Stimulated activated CD4-positive, alpha-beta T cell treated with anti-CD3 and anti-CD28 coated beads, Interleukin-4, amount 100 ng/mL, for 4 hours (primary cell): ENCODE measurements around the gene SSRP1.

ENCODE experiments used
- DNase-seq, 2 experiments: peaks; one replicate each; pipeline ENCODE4 v3.0.0-alpha.2; 2020

SSRP1 gene

DNA sequence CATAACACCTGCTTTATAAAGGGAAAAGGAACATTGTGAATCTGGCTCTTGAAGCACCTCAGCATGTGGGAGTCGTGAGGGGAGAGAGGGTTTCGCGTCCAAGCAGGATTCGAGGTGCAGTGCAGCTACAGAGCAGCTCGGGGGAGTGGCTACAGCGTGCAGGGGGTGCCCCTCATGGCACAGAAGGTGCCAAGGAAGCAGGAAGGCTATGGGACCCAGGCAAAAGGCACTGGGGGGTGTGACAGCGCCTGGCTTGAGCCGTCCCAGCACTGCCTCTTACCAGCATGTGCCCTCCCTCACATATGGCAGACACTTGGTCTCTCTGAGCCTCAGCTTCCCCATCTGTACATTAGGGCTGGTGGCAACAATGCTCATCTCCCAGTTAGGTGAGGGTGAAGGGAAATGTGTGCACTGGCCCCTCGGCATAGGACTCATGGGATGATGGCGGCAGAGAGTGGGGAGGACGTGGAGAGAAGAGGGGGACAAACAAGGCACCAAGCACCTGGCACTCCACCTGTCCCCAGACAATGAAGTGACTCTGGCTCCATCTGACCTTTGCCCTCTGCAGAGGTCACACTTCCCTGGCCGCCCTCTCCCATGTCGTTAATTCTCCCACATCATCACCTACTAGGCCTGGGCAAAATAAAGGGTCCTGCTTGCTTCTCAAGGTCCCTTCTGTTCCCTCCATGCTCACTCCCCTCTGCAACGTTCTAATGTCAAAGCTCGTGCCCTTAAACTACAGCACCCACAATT lies 21.3 kb downstream of the SSRP1 start:
- DNase-seq, result no peak

DNA sequence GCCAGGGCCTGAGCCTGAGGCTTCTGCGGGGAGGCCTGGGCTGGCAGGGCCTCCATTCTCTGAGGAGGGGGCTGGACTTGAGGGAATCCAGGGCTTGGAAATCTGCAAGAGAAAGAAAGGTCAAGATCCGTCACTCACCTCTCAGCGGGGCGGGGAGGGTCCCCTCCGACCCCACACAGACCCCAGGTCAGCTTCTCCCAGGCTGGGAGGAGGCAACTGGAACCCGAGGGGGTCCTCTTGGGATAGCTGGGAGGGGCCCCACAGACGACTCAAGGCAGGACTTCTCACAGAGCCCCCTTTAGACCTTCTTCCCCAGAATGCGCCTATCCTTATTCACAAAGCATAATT lies 21.9 kb downstream of the SSRP1 start:
- DNase-seq, result no peak

GRCh38 chr11:57313071-57313787 lies 22.5 kb downstream of the SSRP1 start:
- no peak for DNase-seq

DNA sequence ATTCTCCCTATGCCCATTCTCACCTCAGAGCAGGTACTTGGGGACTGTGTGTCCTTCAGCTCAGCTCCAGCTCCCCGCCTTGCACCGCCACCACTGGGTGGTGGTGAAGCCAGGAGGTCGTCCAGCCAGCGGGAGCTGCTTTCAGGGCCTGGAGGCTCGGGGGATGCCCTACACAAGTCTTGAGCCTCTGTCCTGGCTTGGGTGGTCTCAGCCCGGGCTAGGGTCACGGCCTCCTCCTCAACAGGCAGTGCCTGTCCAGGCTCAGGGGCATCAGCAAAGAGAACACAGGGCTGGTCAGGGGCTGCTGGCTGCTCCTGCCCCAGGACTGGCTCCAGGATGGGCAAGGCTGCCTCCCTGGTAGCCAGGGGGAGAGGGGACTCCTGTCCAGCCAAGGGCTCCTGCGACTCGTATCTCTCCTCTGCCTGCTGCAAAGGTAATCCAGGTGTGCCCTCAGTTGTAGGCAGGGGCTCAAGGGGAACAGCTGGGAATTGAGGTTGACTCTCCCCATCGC lies 23.1 kb downstream of the SSRP1 start:
- DNase-seq, result no peak

GRCh38 chr11:57311109-57311936 lies 24.4 kb downstream of the SSRP1 start:
- peak; percentile 53 to 61 for DNase-seq

- DNase-seq, result no peak
Observed at GRCh38 chr11:57310630-57311086, 25.0 kb downstream of the SSRP1 start.

DNA sequence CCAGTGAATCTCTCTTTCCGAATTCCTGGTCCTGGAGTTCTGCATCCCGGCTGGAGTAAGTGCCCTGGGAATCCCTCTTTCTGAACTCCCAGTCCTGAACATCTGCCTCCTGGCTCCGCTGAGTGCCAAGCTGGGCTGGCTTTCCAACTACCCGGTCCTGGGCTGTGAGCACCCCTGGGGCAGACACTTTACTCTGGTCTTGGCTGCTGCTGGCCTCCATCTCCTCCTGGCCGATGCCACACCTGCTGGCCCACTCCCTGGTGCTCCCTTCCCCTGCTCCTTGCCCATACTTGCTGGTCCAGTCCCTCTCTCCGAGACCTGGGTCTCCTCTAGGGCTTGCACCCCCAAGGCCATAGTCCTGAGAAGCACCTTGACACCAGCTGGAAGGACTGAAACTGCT lies 25.6 kb downstream of the SSRP1 start:
- DNase-seq, result no peak

- no peak for DNase-seq
Observed at GRCh38 chr11:57309106-57310059, 26.3 kb downstream of the SSRP1 start.

DNA sequence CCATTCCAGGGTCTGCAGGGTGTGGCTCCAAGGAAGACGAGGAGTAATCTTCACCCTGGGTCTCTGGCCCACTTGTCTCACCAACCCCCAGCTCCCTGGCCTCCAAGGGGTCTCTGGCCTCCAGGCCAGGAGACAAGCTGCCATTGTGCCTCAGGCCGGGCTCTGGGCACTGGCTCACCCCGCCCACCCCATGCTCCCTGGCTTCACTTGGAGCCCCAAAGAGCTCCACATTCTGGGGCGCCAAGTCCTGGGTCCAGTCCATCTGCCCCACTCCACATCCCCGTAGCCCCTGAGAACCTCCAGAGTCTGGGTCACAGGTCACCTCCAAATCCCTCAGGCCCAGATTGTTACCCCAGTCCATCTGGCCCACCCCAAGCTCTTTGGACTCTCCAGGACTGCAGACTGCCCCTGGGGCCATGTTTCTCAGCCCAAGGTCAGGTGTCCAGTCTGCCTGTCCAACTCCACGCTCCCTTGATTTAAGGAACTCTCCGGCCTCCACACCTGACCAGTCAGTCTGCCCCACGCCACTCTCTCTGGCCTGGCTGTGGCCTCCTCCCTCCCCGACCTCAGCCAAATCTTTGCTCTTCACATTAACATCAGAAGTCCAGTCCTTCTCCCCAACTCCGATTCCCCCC lies 27.1 kb downstream of the SSRP1 start:
- no peak for DNase-seq

DNA sequence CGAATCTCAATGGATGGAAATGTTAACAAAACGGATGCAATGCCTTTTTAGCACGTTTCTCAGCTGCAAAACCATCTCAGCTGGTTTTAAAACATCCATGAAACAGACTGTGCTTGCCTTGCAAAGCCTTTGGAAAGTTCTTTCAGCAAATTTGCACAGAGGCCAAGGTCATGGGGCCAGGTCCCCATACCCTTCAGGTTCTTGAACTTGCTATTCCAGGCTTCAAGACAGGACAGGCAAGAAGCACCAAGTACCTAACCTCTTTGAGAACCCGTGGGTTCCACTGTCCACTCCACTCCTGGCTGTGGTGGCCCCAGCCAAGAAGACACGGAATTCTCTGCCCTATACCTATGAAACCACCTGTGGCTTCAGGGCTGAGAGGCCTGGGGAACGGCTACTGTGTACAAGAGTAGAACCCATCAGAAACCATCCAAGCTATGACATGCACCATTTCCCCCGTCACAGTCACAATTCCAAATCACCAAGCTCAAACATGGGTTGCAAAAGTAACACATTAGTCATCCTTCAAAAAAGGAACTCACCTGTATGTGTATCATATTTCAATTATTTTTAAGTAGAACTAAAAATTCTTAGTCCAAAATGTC lies 27.9 kb downstream of the SSRP1 start:
- DNase-seq, result no peak

DNA sequence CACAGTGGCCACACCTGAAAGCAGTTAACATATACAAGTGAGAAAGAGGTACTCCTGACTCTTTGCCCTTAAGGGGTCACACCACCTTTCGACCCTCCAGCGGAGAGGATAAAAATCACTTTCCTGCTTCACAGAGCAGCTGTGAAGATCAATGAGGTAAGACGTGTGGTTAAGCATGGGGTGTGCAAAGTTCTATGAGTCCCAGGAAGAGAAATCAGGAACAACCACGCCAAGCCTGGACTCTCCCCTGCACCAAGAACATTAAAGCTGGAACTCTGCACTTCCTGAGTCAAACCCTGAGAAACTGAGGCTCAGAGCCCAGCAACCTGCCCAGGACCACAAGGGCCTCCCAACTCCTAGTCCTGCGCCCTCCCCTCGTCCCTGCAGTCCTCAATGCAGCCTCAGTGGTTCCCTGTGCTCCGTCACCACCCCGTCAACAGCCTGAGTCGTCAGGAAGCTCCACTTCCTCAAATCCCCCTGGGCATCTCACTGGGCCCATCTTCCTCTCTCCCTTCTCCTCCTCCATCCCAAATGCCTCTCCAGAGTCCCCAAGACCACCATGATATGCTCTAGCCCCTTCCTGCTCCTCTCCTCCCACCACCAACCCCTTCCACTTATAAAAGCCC lies 28.6 kb downstream of the SSRP1 start:
- DNase-seq, result no peak

- DNase-seq, result no peak
Observed at GRCh38 chr11:57306161-57306876, 29.4 kb downstream of the SSRP1 start.

DNA sequence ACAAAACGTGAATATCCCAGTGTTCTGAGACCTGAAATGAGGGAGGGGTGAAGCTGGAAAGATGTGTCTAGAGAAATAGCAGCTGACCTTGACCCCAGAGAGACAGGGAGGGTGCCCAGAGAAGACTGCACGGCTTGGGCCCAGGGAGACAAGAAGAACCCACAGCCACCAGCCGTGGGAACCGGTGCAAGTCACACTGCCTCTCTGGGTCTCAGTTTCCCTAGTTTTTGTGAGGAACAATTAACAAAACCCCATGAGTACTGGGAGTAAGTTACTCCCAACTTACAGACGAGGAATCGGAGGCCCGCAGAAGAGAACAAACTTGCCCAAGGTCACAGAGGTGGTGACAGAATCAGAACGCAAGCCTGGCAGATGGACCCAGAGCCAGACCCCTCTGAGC lies 30.2 kb downstream of the SSRP1 start:
- no peak for DNase-seq

- DNase-seq, result no peak
Observed at GRCh38 chr11:57303990-57304579, 31.6 kb downstream of the SSRP1 start.

DNA sequence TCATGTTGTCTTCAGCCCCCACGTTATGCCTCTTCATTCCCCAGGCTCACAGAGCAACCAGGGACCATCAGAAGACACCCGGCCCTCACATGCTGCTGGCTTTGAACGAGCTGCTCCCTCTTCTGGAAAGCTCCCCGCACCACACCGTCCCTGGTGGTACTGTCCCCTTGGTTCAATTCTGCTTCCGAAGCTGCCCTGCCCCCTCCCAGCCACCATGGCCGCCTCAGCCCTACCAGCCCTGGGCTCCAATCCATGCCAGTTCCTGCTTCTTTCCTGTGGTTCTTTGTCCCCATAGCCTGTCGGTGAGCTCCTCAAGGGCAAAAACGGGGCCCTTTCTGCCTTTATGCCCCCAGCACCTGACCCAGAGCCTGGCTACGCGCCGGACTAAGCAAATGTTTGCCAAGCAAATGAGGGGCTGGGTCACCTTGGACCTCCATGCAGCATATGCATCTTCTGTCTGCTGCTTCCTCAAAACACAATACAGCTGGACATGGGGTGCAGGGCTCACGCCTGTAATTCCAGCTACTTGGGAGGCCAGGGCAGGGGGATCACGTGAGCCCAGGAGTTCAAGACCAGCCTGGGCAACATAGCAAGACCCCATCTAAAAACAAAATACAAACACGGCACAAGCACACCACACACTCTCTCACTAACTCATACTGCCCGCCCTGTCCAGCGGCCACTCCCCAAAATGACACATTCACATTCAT lies 32.3 kb downstream of the SSRP1 start:
- DNase-seq, result no peak

GRCh38 chr11:57302489-57302888 lies 33.2 kb downstream of the SSRP1 start:
- DNase-seq, result no peak

DNA sequence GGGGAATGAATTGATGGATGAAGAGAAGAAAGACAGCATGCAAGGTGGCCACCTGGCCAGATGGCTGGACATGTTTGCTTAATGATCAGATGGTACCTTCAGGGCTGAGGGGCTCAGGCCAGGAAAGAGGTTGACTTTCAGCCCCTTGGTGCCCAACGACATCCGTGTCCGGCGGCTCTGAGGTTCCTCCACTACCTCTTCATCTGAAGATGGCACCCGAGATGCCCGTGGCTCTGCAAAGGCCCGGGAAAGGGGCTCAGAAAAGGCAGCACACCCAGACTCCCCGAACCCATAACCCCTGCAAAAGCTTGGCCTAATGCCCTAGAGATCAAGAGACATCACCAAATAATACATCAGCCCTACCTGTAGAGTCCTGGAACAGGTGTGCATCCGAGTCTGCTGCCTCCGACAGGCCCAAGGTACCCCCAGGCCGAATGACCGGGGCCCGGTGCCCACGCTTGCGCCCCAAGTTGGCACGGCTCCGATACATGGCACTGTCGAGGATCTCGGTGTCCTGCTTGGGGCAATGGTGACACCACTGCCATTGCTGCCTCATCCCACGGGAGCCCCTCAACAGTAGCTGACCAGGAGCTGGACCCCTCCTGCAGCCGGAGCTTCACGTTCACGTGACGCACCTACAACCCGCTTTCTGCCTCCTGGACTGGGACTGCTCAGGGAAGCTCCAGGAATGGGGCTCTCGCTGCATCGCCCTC lies 33.8 kb downstream of the SSRP1 start:
- DNase-seq, result no peak

GRCh38 chr11:57300785-57301184 lies 34.9 kb downstream of the SSRP1 start:
- DNase-seq, result no peak
